ENCODE measurements around the gene SIRT6.
"Not testable (repeated sequence)": the region's sequence is repeated elsewhere in the genome, so short reads cannot be mapped to it uniquely, and the experiment has no call there.

Gene SIRT6

DNA sequence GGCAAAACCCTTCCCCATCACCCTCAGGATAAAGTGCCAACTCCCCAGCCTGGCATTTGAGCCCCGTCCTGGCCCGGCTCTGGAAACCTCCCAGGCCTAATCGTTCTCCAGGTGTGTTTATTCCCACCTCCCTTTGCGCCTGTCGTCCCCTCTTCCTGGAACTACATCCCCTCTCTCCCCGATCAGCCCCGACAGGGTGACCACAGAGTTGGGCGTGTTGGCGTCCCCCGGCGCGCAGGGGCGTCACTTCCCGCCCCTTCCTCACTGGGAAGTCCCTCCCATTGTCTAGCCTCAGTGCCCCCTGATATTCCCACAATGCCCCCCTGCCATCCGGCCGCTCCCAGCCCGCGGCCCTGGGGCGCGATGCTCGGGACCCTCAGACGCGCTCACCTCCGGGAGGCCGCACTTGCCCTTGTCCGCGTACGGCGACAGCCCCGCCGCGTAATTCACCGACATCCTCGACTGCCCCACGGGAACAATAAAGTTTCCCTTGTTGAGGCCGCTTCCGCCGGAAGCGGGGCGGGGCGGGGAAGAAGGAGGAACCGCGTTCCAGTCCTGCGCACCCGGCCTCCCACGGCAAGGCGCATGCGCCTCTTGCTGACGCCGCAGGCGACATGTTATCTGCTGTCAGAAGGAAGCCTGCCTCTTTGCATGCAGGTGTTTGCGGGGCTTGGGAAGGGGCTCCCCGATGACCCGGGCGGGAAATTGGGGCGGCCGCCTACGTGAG, at the start of gene SIRT6, which contains the start of gene ANKRD24:
SIRT6 (minus strand) TSS at position 480 of the 727 bp plus-strand sequence; CDS start at position 456, 24 bp downstream.
ANKRD24 (plus strand) TSS at position 606 of the 727 bp plus-strand sequence. CDS start 3,737 bp downstream, outside the sequence.
- DNase-seq (ENCODE audit: low read depth in 2 of 2, low spot score in 1 of 2): peak; percentile 87 to 95

DNA sequence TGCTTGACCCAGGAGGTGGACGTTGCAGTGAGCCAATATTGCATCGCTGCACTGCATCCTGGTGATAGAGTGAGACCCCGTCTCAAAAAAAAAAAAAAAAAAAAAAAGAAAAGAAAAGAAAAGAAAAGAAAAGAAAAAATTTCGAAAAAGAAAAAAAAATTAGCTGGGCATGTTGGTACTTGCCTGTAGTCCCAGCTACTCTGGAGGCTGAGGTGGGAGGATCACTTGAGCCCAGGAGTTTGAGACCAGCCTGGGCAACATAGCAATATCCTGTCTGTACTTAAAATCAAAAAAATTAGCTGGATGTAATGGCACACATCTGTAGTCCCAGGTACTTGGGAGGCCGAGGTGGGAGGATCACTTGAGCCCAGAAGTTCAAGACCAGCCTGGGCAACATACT, 49.8 kb upstream of the SIRT6 start:
- DNase-seq (ENCODE audit: low read depth in 2 of 2, low spot score in 1 of 2): not testable (repeated sequence)

GRCh38 chr19:4231521-4231920, 49.2 kb upstream of the SIRT6 start:
- not testable (repeated sequence) for DNase-seq (ENCODE audit: low read depth in 2 of 2, low spot score in 1 of 2)

DNA sequence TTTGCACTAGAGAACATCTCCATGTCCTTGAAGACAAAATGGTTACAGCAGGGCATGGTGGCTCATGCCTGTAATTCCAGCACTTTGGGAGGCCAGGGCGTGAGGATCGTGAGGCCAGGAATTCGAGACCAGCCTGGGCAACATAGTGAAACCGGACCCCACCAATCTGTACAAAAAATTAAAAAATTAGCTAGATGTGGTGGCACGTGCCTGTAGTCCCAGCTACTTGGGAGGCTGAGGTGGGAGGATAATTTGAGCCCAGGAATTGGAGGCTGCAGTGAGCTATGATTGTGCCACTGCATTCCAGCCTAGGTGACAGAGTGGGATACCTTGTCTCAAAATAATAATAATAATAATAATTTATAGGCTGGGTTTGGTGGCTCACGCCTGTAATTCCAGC, 47.9 kb upstream of the SIRT6 start:
- DNase-seq (ENCODE audit: low read depth in 2 of 2, low spot score in 1 of 2): not testable (repeated sequence)

- no peak for DNase-seq (ENCODE audit: low read depth in 2 of 2, low spot score in 1 of 2)
These were observed 47.0 kb upstream of the SIRT6 start, which contains the start of gene EBI3 for GRCh38 chr19:4229179-4229931. EBI3 (plus strand) TSS chr19:4229523; CDS start chr19:4229551, 28 bp downstream.

DNA sequence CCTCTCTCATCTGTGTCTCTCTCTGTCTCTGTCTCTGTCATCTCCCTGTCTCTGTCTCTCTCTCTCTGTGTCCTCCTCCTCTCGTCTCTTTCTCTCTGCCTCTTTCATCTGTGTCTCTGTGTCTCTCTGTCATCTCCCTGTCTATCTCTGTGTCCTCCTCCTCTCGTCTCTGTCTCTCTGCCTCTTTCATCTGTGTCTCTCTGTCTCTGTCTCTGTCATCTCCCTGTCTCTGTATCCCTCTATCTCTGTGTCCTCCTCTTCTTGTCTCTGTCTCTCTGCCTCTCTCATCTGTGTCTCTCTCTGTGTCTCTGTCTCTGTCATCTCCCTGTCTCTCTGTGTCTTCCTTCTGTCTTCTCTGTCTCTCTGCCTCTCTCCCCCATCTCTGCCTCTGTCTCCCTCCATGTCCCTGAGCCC, 46.4 kb upstream of the SIRT6 start:
- no peak for DNase-seq (ENCODE audit: low read depth in 2 of 2, low spot score in 1 of 2)

GRCh38 chr19:4227771-4228170, 45.4 kb upstream of the SIRT6 start:
- DNase-seq (ENCODE audit: low read depth in 2 of 2, low spot score in 1 of 2): no peak

- DNase-seq (ENCODE audit: low read depth in 2 of 2, low spot score in 1 of 2): no peak
These were observed 43.5 kb upstream of the SIRT6 start for GRCh38 chr19:4225885-4226284.

GRCh38 chr19:4224470-4224869, 42.1 kb upstream of the SIRT6 start:
- DNase-seq (ENCODE audit: low read depth in 2 of 2, low spot score in 1 of 2): no peak

GRCh38 chr19:4220188-4220587, 37.8 kb upstream of the SIRT6 start:
- no peak for DNase-seq (ENCODE audit: low read depth in 2 of 2, low spot score in 1 of 2)

DNA sequence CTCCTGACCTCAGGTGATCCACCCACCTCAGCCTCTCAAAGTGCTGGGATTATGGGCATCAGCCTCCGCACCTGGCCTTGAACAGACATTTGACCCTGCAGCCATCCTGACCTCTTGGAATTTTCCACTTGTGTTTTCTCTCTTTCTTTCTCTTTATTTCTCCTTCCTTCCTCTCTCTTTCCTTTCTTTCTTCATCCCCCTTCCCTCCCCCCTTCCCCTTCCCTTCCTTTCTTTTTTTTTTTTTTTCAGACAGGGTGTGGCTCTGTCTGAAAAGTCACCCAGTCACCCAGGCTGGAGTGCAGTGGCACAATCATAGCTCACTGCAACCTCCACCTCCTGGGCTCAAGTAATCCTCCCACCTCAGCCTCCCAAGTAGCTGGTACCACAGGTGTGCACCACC, 36.2 kb upstream of the SIRT6 start:
- not testable (repeated sequence) for DNase-seq (ENCODE audit: low read depth in 2 of 2, low spot score in 1 of 2)

DNA sequence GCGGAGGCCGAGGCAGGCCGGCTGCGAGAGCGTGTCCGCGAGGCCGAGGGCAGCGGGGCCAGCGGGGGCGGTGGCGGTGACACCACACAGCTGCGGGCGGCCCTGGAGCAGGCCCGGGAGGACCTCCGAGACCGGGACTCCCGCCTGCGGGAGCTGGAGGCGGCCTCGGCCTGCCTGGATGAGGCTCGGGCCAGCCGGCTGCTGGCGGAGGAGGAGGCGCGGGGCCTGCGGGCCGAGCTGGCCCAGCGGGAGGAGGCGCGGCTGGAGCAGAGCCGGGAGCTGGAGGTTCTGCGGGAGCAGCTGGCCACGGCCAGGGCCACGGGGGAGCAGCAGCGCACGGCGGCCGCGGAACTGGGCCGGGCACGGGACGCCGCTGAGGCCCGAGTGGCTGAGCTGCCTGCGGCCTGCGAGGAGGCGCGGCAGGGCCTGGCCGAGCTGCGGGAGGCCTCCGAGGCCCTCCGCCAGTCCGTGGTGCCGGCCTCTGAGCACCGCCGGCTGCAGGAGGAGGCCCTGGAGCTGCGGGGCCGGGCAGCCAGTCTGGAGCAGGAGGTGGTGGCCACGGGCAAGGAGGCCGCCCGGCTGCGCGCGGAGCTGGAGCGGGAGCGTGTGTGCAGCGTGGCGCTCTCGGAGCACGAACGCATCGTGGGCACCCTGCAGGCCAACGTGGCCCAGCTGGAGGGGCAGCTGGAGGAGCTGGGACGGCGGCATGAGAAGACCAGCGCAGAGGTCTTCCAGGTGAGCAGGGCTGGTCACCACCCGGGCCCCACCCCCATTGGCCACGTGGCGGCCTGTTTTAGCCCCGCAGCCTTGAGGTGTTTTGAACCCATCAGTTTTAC, 35.3 kb upstream of the SIRT6 start:
- no peak for DNase-seq (ENCODE audit: low read depth in 2 of 2, low spot score in 1 of 2)

DNA sequence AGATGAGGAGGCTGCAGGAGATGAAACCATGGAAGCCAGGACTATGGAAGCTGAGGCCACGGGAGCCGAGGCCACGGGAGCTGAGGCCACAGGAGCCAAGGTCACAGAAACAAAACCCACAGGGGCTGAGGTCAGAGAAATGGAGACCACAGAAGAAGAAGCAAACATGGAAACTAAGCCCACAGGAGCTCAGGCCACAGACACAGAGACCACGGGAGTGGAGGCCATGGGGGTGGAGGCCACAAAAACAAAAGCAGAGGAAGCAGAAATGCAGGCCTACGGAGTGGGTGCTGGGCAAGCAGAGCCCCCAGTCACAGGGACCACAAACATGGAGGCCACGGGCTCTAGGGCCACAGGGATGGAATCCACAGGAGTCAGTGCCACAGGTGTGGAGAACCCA, 34.5 kb upstream of the SIRT6 start:
- DNase-seq (ENCODE audit: low read depth in 2 of 2, low spot score in 1 of 2): no peak

DNA sequence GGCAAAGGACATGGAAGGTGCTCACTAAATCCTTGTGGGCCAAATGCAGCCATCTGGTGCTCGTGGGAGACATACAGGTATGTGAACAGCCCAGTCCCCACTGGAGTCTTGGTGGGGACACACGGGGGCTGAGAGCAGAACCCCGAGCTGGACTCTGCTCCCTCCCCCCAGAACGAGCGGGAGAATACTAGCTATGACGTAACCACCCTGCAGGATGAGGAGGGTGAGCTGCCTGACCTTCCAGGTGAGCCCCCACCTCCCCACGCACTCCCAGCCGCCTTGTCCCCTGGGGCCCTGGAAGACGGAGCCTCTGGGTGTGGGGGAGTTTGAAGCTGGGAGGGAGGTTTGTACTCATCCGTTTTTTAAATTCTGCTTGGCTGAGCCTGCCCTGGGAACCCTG, 33.4 kb upstream of the SIRT6 start:
- no peak for DNase-seq (ENCODE audit: low read depth in 2 of 2, low spot score in 1 of 2)

DNA sequence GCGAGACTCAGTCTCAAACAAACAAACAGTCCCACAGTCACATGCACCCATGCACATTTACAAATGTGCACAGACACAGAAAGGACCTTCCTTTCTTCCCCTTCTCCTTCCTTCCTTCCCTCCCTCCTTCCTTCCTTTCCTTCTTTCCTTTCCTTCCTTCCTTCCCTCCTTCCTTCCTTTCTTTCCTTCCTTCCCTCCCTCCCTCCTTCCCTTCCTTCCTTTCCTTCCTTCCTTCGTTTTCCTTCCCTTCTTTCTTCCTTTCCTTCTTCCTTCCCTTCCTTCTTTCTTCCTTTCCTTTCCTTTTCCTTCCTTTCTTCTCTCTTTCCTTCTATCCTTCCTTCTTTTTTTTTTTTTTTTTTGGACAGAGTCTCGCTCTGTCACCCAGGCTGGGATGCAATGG, 30.8 kb upstream of the SIRT6 start:
- DNase-seq (ENCODE audit: low read depth in 2 of 2, low spot score in 1 of 2): no peak

GRCh38 chr19:4210166-4210731, 27.9 kb upstream of the SIRT6 start:
- no peak for DNase-seq (ENCODE audit: low read depth in 2 of 2, low spot score in 1 of 2)

GRCh38 chr19:4208385-4209094, 26.2 kb upstream of the SIRT6 start:
- no peak for DNase-seq (ENCODE audit: low read depth in 2 of 2, low spot score in 1 of 2)

DNA sequence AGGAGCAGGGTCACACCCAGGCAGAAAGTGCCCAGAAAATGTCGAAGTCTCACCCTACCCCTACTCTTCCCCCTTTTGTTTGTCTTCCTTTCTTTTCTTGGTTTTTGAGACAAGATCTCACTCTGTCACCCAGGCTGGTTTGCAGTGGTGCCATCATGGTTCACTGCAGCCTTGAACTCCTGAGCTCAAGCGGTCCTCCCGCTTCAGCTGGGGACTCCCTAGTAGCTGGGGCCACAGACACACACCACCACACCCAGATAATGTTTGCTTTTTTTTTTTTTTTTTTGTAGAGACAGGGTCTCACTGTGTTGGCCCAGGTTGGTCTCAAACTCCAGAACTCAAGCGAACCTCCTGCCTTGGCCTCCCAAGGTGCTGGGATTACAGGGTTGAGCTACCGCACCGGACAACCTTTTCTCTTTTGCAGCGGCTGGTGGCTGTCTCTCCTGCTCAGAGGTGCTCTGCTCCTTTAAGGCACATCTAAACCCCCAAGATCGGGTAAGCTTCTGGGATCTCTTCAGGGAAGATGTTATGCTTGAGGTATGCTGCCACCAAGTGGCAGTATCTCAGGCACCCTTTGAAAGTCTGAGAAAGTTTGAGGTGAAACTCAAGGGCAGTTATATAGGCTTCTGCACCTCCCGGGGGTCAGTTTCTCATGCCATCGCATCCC, 24.6 kb upstream of the SIRT6 start:
- no peak for DNase-seq (ENCODE audit: low read depth in 2 of 2, low spot score in 1 of 2)

GRCh38 chr19:4201798-4202197, 19.4 kb upstream of the SIRT6 start:
- no peak for DNase-seq (ENCODE audit: low read depth in 2 of 2, low spot score in 1 of 2)

All from stimulated activated CD8-positive, alpha-beta memory T cell treated with anti-CD3 and anti-CD28 coated beads, Interleukin-4, amount 100 ng/mL, for 1 hour (primary cell).